H9 (cell line): Measurements from ENCODE around the gene C2CD2. TPM values are rescaled to one million over a fixed set of nuclear protein-coding genes. Genes with fewer than 3 reads are reported as not detected.

ENCODE experiments used
- DNase-seq: peaks from one replicate; pipeline ENCODE4 v3.0.0-alpha.2; 2017
- H2AFZ ChIP-seq: one replicate; pipeline ENCODE4 v1.6.1; 2013; ENCODE audit warnings: mild to moderate bottlenecking, low read length, control low read depth, moderate library complexity
- H2AK5ac ChIP-seq: 2 replicates; pipeline ENCODE4 v1.6.1; 2013; ENCODE audit warnings: low read length, control low read depth, mixed read lengths; ENCODE audit not compliant: insufficient read length
- H2BK120ac ChIP-seq: one replicate; pipeline ENCODE4 v1.6.1; 2013; ENCODE audit warnings: low read depth, mild to moderate bottlenecking, low read length, control low read depth, inconsistent platforms; ENCODE audit not compliant: poor library complexity, severe bottlenecking
- H2BK12ac ChIP-seq: 2 replicates; pipeline ENCODE4 v1.6.1; 2013; ENCODE audit warnings: low read length, control low read depth, mixed read lengths, low read depth; ENCODE audit not compliant: insufficient read length
- H2BK15ac ChIP-seq: 2 replicates; pipeline ENCODE4 v1.6.1; 2013; ENCODE audit warnings: low read depth, low read length, control low read depth
- H2BK20ac ChIP-seq: one replicate; pipeline ENCODE4 v1.6.1; 2013; ENCODE audit warnings: low read depth, mild to moderate bottlenecking, low read length, control low read depth, inconsistent platforms; ENCODE audit not compliant: poor library complexity, severe bottlenecking
- H2BK5ac ChIP-seq: 2 replicates; pipeline ENCODE4 v1.6.1; 2013; ENCODE audit warnings: low read length, control low read depth, mixed read lengths; ENCODE audit not compliant: insufficient read length
- H3K14ac ChIP-seq: 2 replicates; pipeline ENCODE4 v1.6.1; 2013; ENCODE audit warnings: low read length, control low read depth; ENCODE audit not compliant: insufficient read depth
- H3K18ac ChIP-seq: 2 replicates; pipeline ENCODE4 v1.6.1; 2013; ENCODE audit warnings: low read depth, mild to moderate bottlenecking, mixed read lengths, low read length, control low read depth; ENCODE audit not compliant: insufficient read length
- H3K23ac ChIP-seq: 2 replicates; pipeline ENCODE4 v1.6.1; 2013; ENCODE audit warnings: low read length, control low read depth, mixed read lengths, low read depth; ENCODE audit not compliant: insufficient read length
- H3K23me2 ChIP-seq: 2 replicates; pipeline ENCODE4 v1.6.1; 2013; ENCODE audit warnings: low read depth, mild to moderate bottlenecking, mixed read lengths, low read length, control low read depth; ENCODE audit not compliant: insufficient read length, poor library complexity, severe bottlenecking
- H3K27ac ChIP-seq: 2 replicates; pipeline ENCODE4 v1.5.1; 2013; ENCODE audit warnings: low read length, control low read depth, mixed read lengths, low read depth; ENCODE audit not compliant: insufficient read length
- H3K27me3 ChIP-seq: 2 replicates; pipeline ENCODE4 v1.6.1; 2013; ENCODE audit warnings: low read length, control low read depth, inconsistent platforms; ENCODE audit not compliant: insufficient read depth
- H3K4ac ChIP-seq: 2 replicates; pipeline ENCODE4 v1.6.1; 2013; ENCODE audit warnings: low read depth, mild to moderate bottlenecking, control low read depth, inconsistent platforms, low read length, moderate library complexity
- H3K4me1 ChIP-seq: 2 replicates; pipeline ENCODE4 v1.6.1; 2013; ENCODE audit warnings: low read length, control low read depth, inconsistent platforms; ENCODE audit not compliant: insufficient read depth
- H3K4me2 ChIP-seq: 2 replicates; pipeline ENCODE4 v1.6.1; 2013; ENCODE audit warnings: low read length, control low read depth, mixed read lengths; ENCODE audit not compliant: insufficient read length, insufficient read depth
- H3K56ac ChIP-seq: 2 replicates; pipeline ENCODE4 v1.6.1; 2013; ENCODE audit warnings: low read depth, mild to moderate bottlenecking, mixed read lengths, low read length, control low read depth; ENCODE audit not compliant: insufficient read length
- H3K79me1 ChIP-seq: 2 replicates; pipeline ENCODE4 v1.6.1; 2013; ENCODE audit warnings: low read depth, mild to moderate bottlenecking, moderate library complexity, low read length, control low read depth, inconsistent platforms; ENCODE audit not compliant: insufficient read depth, poor library complexity, severe bottlenecking
- H3K79me2 ChIP-seq: 2 replicates; pipeline ENCODE4 v1.6.1; 2013; ENCODE audit warnings: low read length, control low read depth, inconsistent platforms; ENCODE audit not compliant: insufficient read depth
- H3K9ac ChIP-seq: 2 replicates; pipeline ENCODE4 v1.6.1; 2013; ENCODE audit warnings: low read length, control low read depth, mixed read lengths; ENCODE audit not compliant: insufficient read length; ENCODE audit errors: extremely low read depth
- H3K9me3 ChIP-seq: one replicate; pipeline ENCODE4 v1.6.1; 2013; ENCODE audit warnings: low read depth, low read length, inconsistent platforms; ENCODE audit not compliant: control insufficient read depth
- H3T11ph ChIP-seq: one replicate; pipeline ENCODE4 v1.6.1; 2013; ENCODE audit warnings: mild to moderate bottlenecking, low read length, control low read depth, inconsistent platforms
- H4K20me1 ChIP-seq: one replicate; pipeline ENCODE4 v1.6.1; 2013; ENCODE audit not compliant: control insufficient read depth, insufficient read length, insufficient read depth
- H4K5ac ChIP-seq: 2 replicates; pipeline ENCODE4 v1.6.1; 2013; ENCODE audit warnings: low read depth, mild to moderate bottlenecking, mixed read lengths, low read length, control low read depth; ENCODE audit not compliant: insufficient read length
- H4K8ac ChIP-seq: replicated peaks from 2 replicates; pipeline ENCODE4 v1.6.1; 2013; ENCODE audit warnings: low read length, control low read depth, mixed read lengths, low read depth; ENCODE audit not compliant: insufficient read length
- H4K91ac ChIP-seq: 2 replicates; pipeline ENCODE4 v1.6.1; 2013; ENCODE audit warnings: low read depth, mild to moderate bottlenecking, moderate library complexity, mixed read lengths, low read length, control low read depth; ENCODE audit not compliant: insufficient read length
- H3K27ac Mint-ChIP-seq, 3 experiments: 2 replicates in 2 of 3; 3 replicates in 1 of 3; pipeline ENCODE4 v1.8.0; 2020 to 2021; ENCODE audit warnings: mixed read lengths in 3 of 3, mild to moderate bottlenecking in 1 of 3, moderate library complexity in 1 of 3
- H3K27me3 Mint-ChIP-seq: 2 replicates; pipeline ENCODE4 v1.8.0; 2021; ENCODE audit warnings: low read depth, mild to moderate bottlenecking, moderate library complexity, mixed read lengths
- H3K36me3 Mint-ChIP-seq, 3 experiments: 2 replicates in 2 of 3; 3 replicates in 1 of 3; pipeline ENCODE4 v1.8.0; 2020 to 2021; ENCODE audit warnings: low read depth in 3 of 3, mixed read lengths in 3 of 3; ENCODE audit not compliant: insufficient read depth in 1 of 3
- H3K4me1 Mint-ChIP-seq, 2 experiments: 2 replicates each; pipeline ENCODE4 v1.8.0; 2020; ENCODE audit warnings: mixed read lengths in 2 of 2
- H3K4me3 Mint-ChIP-seq, 2 experiments: 2 replicates in 1 of 2; 3 replicates in 1 of 2; pipeline ENCODE4 v1.8.0; 2020 to 2021; ENCODE audit warnings: mild to moderate bottlenecking in 2 of 2, mixed read lengths in 2 of 2, moderate library complexity in 1 of 2
- H3K9me3 Mint-ChIP-seq, 2 experiments: 2 replicates in 1 of 2; 3 replicates in 1 of 2; pipeline ENCODE4 v1.8.0; 2020; ENCODE audit warnings: mild to moderate bottlenecking in 2 of 2, mixed read lengths in 2 of 2, moderate library complexity in 1 of 2
- CTCF ChIP-seq: fragments of 200-600 bp; sonication (generic); conservative IDR thresholded peaks from 3 replicates; pipeline ENCODE4 v1.8.0; 2021; ENCODE audit warnings: antibody characterized with exemption, mild to moderate bottlenecking
- whole genome bisulfite sequencing: extraction: QIAGEN DNeasy Blood & Tissue Kit; methylation state at CpG from one replicate; pipeline ENCODE4 v1.1.7; 2013; ENCODE audit warnings: missing lambda C conversion rate, low lambda C conversion rate, mixed read lengths; ENCODE audit not compliant: insufficient read length; ENCODE audit errors: extremely low coverage; 5-methylcytosine and 5-hydroxymethylcytosine counted together
- total RNA-seq: library from RNA; stranded (reverse); gene quantifications from 2 replicates; pipeline ENCODE4 v1.2.1, GENCODE V29; 2021

The C2CD2 gene
- total RNA-seq, 1 experiment from 2014 or later: 14.6 TPM

GRCh38 chr21:41839387-41840000 is 114.3 kb downstream of the C2CD2 start:
- Histone ChIP-seq H3K14ac (no peak overlapping the region), H3K18ac (no peak overlapping the region), H2BK120ac (no peak overlapping the region), H3K79me2 (no peaks in the 10 kb centered on the region), H3K27ac (no peak overlapping the region), H3T11ph (no peak overlapping the region), H2BK20ac (no peak overlapping the region), H4K5ac (no peak overlapping the region), H3K4me2 (no peak overlapping the region), H3K9ac (no peak overlapping the region), H2AK5ac (no peak overlapping the region), H3K4me1 (no peaks in the 10 kb centered on the region), H3K27me3 (no peaks in the 10 kb centered on the region), H3K9me3 (no peaks in the 10 kb centered on the region), H2BK12ac (no peak overlapping the region), H3K4ac (no peak overlapping the region), H3K79me1 (no peaks in the 10 kb centered on the region), H3K23me2 (no peaks in the 10 kb centered on the region), H4K20me1 (no peaks in the 10 kb centered on the region), H4K91ac (no peak overlapping the region), H3K23ac (no peak overlapping the region), H4K8ac (no peak overlapping the region), H2BK5ac (no peak overlapping the region), H3K56ac (no peak overlapping the region), H2BK15ac (no peak overlapping the region), H2AFZ (no peak overlapping the region)
- Mint-ChIP-seq H3K36me3 (peaks cover 44 to 56% (median 47%) of the 10 kb centered on the region in 3 experiments), H3K27me3 (no peaks in the 10 kb centered on the region), H3K9me3 (peaks cover 13 to 15% of the 10 kb centered on the region in 2 experiments), H3K27ac (no peak overlapping the region), H3K4me1 (peaks cover 24 to 26% of the 10 kb centered on the region in 2 experiments), H3K4me3 (no peak overlapping the region)
- no peak for DNase-seq
- no CpG with 5 or more reads among the region's 21 CpGs for WGBS
- no peak for TF ChIP-seq CTCF
